ENCODE measurements around the gene JUP. TPM values are rescaled to one million over a fixed set of nuclear protein-coding genes. Genes with fewer than 3 reads are reported as not detected.

The JUP gene
- total and polyA plus RNA-seq, 2 of the 13 experiments (the other 11 are each of a cell fraction or from before 2014, with no cell fraction given): 12.1 to 20.6 TPM

DNA sequence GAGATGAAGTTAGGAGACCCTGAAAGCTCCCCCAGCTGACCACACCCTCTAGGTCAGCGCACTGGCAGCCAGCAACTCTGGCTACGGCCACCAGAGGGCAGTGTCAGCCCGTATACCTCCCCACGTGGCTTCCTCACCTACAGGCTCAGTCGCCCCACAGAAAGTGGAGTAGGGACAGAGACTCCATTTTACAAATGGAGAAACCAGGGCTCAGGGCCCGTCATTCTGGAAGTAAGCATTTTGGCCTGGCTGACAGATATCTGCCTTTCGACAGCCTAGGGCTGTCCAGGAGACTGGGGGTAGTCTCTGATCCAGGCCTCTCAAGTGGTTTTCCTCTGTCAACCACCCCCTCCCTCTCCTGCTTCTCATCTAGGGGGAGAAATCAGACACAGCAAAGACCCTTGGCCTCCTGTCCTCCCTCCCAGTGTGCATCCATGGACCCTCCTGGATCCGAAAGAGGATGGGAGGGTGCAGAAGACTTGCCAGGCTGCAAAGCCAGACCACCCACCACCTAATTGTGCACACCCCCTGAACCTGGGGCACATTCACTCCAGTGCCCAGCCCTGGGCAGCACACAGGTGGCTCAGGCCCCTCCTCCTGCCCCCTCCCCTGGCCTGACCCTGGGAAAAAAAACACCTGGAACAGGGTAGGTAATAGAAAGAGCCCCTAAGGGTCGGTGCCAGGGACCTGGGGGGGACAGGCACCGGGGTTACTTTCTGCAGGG is 48.3 kb downstream of the JUP start (continued):
- TF ChIP-seq DDIT3 (CRISPR knock-in tag; IDR thresholded peaks at IDR 0.05): no peak
- TF ChIP-seq KDM4B (CRISPR knock-in tag; IDR thresholded peaks at IDR 0.05): no peak; the same call in 1 of the 2 replicates
- no peak for TF ChIP-seq ZNF530 (CRISPR knock-in tag; IDR thresholded peaks at IDR 0.05; ENCODE audit: low read depth)
- TF ChIP-seq, protein P1, sequence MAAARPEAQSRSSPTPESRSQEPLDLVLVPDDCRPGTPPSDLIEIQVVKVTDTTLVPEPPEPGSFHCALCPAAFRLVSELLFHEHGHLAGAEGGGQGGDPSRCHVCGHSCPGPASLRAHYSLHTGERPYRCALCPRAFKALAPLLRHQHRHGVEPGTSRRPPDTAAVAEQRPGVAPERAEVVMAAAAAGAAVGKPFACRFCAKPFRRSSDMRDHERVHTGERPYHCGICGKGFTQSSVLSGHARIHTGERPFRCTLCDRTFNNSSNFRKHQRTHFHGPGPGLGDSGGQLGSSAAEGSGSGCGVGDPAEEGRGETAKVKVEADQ (CRISPR knock-in tag; IDR thresholded peaks at IDR 0.05; ENCODE audit: borderline replicate concordance): peak; percentile 88; the same call in 1 of the 2 replicates
- peak; percentile 42 for TF ChIP-seq JARID2 (CRISPR knock-in tag; IDR thresholded peaks at IDR 0.05; ENCODE audit: insufficient replicate concordance)
- no peak for TF ChIP-seq POLR2A (IDR thresholded peaks at IDR 0.05; ENCODE audit: insufficient read depth in 1 of 2, low read depth in 2 of 2, low read length in 2 of 2)
- no peak for TF ChIP-seq ZNF569 (CRISPR knock-in tag; IDR thresholded peaks at IDR 0.05; ENCODE audit: borderline replicate concordance)
- TF ChIP-seq ZNF781 (CRISPR knock-in tag; IDR thresholded peaks at IDR 0.05; ENCODE audit: borderline replicate concordance, not compliant biosample characterization): no peak
- peak; percentile 73; the same call in 1 of the 2 replicates for TF ChIP-seq ZNF331 (CRISPR knock-in tag; IDR thresholded peaks at IDR 0.05)
- no peak for TF ChIP-seq ZBTB44 (CRISPR knock-in tag; IDR thresholded peaks at IDR 0.05)
- TF ChIP-seq YEATS2 (CRISPR knock-in tag; IDR thresholded peaks at IDR 0.05; ENCODE audit: borderline replicate concordance): no peak; the same call in 1 of the 2 replicates
- TF ChIP-seq, protein P2, sequence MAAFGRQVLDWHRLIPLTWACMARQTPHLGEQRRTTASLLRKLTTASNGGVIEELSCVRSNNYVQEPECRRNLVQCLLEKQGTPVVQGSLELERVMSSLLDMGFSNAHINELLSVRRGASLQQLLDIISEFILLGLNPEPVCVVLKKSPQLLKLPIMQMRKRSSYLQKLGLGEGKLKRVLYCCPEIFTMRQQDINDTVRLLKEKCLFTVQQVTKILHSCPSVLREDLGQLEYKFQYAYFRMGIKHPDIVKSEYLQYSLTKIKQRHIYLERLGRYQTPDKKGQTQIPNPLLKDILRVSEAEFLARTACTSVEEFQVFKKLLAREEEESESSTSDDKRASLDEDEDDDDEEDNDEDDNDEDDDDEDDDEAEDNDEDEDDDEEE (CRISPR knock-in tag; IDR thresholded peaks at IDR 0.05): no peak
- 0 out of 2 replicates have a peak, but pooled peaks have one; percentile 71 for TF ChIP-seq ZNF335 (CRISPR knock-in tag; IDR thresholded peaks at IDR 0.05)
- TF ChIP-seq ZFP91 (CRISPR knock-in tag; IDR thresholded peaks at IDR 0.05; ENCODE audit: borderline replicate concordance): peak; percentile 68; the same call in 1 of the 2 replicates
- no peak for TF ChIP-seq CAMTA2 (CRISPR knock-in tag; IDR thresholded peaks at IDR 0.05; ENCODE audit: borderline replicate concordance)
- no peak for TF ChIP-seq CHD2 (IDR thresholded peaks at IDR 0.05; ENCODE audit: low read depth, low read length)
- TF ChIP-seq, protein P3, sequence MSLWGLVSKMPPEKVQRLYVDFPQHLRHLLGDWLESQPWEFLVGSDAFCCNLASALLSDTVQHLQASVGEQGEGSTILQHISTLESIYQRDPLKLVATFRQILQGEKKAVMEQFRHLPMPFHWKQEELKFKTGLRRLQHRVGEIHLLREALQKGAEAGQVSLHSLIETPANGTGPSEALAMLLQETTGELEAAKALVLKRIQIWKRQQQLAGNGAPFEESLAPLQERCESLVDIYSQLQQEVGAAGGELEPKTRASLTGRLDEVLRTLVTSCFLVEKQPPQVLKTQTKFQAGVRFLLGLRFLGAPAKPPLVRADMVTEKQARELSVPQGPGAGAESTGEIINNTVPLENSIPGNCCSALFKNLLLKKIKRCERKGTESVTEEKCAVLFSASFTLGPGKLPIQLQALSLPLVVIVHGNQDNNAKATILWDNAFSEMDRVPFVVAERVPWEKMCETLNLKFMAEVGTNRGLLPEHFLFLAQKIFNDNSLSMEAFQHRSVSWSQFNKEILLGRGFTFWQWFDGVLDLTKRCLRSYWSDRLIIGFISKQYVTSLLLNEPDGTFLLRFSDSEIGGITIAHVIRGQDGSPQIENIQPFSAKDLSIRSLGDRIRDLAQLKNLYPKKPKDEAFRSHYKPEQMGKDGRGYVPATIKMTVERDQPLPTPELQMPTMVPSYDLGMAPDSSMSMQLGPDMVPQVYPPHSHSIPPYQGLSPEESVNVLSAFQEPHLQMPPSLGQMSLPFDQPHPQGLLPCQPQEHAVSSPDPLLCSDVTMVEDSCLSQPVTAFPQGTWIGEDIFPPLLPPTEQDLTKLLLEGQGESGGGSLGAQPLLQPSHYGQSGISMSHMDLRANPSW (CRISPR knock-in tag; IDR thresholded peaks at IDR 0.05; ENCODE audit: borderline replicate concordance): peak; percentile 38; the same call in 1 of the 2 replicates
- TF ChIP-seq NCOA2 (CRISPR knock-in tag; IDR thresholded peaks at IDR 0.05): no peak
- TF ChIP-seq FOXO1 (CRISPR knock-in tag; IDR thresholded peaks at IDR 0.05): no peak
- no peak for TF ChIP-seq SRF (IDR thresholded peaks at IDR 0.05; ENCODE audit: low read depth, low read length)
- TF ChIP-seq HDAC2 (CRISPR knock-in tag; IDR thresholded peaks at IDR 0.05): peak; percentile 52; the same call in 1 of the 2 replicates
